ENCODE measurements around the gene ANP32A.
"Not testable (repeated sequence)": the region's sequence is repeated elsewhere in the genome, so short reads cannot be mapped to it uniquely, and the experiment has no call there.

ANP32A gene
- 12.8 to 121 (median 81.0) reads per million in 17 experiments for total RNA-seq

DNA sequence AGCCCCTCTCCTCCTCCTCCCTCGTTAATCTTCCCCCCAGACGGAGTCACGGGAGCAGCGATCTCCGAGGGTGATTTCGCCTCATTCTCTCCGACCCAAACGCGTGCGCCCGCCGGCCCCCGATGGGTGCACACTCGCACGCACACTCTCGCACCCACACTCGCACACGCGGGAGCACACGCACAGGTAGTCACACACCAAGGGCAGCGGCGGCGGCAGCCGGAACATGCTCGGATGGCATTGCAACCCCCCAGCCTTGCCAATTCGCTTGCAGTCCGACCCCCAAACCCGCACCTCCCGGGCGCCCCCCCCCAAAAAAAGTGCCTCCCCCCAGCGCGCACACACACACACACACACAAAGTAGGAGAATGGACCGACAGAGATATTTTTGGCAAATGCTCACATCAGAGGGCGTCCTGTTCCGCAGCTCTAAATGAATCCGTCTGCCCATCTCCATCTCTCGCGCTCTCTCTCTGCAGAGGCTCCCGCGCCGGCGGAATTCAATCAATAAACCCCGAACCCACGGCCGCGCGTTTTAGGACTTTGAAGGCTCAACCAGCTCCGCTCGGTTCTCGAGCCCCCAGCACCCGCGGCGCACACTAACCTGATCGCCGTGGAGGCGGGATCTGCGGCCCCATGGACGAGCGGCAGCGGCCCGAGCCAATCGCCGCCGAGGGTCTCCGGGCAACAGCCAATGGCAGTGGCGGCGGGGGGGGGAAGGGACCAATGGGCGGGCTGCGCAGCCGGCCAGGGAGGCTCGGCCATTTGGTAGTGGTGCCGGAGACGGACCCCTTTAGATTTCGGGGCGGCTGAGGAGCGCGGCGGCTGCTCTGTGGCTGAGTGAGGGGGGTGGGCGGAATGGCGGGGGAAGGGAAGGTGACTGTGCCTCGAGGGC lies at the start of gene ANP32A:
ANP32A (minus strand) TSS at position 601 of the 895 bp plus-strand sequence; CDS start at position 457, 144 bp downstream.
- DNase-seq = peak; percentile 96 to 99 (median 98)

DNA sequence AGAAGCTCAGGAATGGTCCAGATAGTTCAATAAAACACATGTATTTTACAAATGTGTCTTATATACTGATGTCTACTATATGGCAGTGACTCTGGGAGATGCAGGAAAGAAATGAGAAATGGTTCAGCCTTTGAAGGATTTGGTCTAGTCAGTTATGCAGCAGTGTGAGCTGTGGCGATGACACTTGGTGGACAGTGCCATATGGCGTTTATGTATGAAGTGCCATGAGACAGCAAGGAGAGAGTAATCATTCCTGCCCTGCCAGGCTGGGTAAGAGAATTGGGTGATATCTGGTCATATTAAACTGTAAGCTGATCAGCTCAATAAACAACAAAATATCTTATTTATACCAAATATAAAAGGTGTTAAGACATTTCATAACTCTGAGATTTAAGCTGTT lies 47.6 kb upstream of the ANP32A start:
- DNase-seq = no peak

DNA sequence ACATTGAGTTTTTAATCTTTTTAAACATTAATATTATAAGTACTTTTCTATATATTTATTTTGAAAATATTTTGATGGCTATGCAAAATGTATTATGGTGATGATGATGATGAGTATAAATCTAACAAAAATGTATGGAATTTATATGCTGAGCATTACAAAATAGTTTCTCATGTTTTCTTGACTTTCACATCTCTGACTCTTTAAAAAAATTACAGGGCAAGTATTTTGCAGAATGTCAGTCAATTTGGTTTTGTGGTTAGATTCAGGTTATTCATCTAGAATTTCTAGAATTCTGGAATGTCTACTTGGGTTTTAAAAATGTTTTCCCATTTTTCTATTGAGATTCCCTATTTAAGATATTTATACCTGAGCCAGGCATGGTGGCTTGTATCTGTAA lies 41.7 kb upstream of the ANP32A start:
- DNase-seq = no peak

DNA sequence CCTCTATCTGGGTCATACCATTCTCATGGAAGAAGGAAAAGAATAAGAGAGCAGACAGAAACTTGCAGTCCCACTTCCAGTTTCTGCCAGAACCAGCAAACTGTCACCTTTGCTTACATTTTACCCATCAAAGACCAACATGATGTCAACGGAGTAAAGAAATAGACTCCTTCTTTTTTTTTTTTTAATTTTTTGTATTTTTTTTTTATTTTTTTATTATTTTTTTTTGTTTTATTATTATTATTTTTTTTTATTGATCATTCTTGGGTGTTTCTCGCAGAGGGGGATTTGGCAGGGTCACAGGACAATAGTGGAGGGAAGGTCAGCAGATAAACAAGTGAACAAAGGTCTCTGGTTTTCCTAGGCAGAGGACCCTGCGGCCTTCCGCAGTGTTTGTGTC lies 38.0 kb upstream of the ANP32A start:
- DNase-seq = not testable (repeated sequence)

DNA sequence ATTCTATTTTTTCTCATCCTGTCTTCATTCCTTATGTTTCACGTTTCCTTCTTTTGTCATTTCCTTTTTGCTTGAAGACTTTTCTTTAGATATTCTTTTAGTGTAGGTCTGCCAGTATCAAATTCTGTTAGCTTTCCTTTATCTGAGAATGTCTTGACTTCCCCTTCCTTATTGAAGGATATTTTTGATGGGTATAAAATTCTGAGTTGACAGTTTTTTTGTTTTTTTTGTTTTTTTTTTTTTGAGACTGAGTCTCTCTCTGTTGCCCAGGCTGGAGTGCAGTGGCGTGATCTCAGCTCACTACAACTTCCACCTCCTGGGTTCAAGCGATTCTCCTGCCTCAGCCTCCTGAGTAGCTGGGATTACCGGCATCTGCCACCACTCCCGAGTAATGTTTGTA lies 36.7 kb upstream of the ANP32A start:
- DNase-seq = not testable (repeated sequence)

GRCh38 chr15:68852461-68852860 lies 31.8 kb upstream of the ANP32A start:
- DNase-seq = no peak

GRCh38 chr15:68851971-68852370 lies 31.3 kb upstream of the ANP32A start:
- DNase-seq = no peak

DNA sequence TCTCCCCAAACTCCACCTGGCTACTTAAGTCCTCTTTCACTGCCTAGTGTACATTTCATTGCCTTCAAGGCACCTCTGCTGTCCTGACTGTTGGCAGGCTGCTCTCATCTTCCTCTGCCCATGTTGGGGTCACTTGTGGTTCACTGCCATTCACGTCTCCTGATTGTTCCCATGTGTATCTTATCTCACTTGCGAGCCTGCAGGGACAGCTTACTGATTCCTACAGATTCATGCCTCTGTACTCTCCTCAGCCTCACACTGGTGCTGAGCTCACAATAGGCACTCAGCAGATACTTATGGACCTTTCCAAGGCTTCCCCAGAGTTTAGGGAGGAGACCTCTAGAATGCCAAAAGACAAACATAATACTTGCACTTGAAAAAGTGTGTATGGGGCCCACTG lies 28.8 kb upstream of the ANP32A start:
- DNase-seq = no peak

- no peak for DNase-seq
Observed at GRCh38 chr15:68846851-68847439, 26.2 kb upstream of the ANP32A start.

DNA sequence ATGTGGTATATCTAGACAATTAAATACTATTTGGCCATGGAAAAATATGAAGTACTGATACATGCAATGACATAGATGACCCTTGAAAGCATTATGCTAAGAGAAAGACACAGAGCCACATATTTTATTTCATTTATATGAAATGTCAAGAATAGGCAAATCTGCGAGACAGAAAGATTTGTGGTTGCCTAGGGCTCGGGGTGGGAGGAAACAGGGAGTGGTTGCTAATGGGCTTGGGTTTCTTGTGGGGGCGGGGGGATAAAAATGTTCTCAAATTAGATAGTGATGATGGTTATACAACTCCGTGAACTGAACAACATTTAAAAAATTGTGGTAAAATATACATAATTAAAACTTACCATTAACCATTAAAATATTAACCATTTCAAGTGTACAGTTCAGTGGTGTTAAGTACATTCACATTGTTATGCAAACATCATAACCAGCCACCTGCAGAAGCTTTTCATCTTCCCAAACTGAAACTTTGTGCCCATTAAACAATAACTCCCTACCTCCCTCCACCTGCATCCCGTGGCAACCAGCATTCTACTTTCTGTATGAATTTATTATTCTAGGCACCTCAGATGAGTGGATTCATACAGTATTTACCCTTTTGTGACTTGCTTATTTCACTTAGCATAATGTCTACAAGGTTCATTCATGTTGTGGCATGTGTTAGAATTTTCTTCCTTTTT lies 24.3 kb upstream of the ANP32A start:
- no peak for DNase-seq

GRCh38 chr15:68843425-68844311 lies 23.0 kb upstream of the ANP32A start:
- peak in 3 of 4 experiments; percentile 11 to 33 (median 31) for DNase-seq

GRCh38 chr15:68842958-68843357 lies 22.3 kb upstream of the ANP32A start:
- DNase-seq = no peak

- peak; percentile 84 to 92 (median 90) for DNase-seq
Observed at GRCh38 chr15:68834346-68834745, 13.7 kb upstream of the ANP32A start.

DNA sequence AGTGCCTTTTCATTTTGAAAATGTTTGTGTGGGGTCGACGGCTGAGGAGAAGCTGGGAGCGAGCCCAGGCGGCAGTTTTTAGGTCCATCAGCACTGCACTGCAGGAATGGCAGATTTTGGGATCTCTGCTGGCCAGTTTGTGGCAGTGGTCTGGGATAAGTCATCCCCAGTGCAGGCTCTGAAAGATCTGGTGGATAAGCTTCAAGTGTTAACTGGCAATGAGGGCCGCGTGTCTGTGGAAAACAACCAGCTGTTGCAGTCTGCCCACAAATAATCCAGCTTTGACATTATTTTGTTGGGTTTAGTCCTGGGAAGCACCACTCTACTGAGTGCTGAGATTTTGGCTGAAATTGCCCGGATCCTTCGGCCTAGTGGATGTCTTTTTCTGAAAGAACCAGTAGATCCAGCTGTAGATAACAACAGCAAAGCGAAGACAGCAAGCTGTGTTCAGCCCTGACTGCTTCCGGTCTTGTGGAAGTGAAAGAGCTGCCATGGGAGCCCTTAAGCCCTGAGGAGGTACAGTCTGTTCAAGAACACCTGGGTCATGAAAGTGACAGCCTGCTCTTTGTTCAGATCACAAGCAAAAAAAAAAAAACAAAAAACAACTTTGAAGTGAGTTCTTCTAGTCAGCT lies 13.1 kb upstream of the ANP32A start:
- no peak for DNase-seq

- DNase-seq = no peak
Observed at GRCh38 chr15:68830141-68830785, 9.6 kb upstream of the ANP32A start.

- DNase-seq = peak; percentile 33 to 76 (median 65)
Observed at GRCh38 chr15:68829068-68829467, 8.4 kb upstream of the ANP32A start.

DNA sequence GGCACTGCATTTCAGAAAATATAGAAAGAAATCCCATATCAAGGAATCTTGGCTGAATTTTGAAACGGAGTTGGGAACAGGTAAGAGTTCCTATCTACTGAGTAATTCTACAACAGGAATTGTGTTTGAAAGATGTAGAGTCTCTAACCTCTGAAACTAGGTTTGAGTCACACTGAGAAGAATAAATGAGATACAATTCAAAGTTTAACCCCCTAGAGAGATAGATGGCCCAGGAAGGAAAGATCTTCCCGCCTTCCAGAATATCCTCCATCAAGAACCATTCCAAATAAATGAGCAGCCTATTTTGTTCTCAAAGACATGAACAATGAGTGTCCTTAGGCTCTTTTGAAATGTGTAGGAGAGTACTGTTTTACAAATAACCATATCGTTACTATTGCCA lies 2.9 kb upstream of the ANP32A start:
- DNase-seq = no peak

- DNase-seq = no peak
Observed at GRCh38 chr15:68822818-68823217, 2.1 kb upstream of the ANP32A start.

- peak in 2 of 4 experiments; percentile 54 to 65 for DNase-seq
Observed at GRCh38 chr15:68821841-68822381, 1.2 kb upstream of the ANP32A start.

DNA sequence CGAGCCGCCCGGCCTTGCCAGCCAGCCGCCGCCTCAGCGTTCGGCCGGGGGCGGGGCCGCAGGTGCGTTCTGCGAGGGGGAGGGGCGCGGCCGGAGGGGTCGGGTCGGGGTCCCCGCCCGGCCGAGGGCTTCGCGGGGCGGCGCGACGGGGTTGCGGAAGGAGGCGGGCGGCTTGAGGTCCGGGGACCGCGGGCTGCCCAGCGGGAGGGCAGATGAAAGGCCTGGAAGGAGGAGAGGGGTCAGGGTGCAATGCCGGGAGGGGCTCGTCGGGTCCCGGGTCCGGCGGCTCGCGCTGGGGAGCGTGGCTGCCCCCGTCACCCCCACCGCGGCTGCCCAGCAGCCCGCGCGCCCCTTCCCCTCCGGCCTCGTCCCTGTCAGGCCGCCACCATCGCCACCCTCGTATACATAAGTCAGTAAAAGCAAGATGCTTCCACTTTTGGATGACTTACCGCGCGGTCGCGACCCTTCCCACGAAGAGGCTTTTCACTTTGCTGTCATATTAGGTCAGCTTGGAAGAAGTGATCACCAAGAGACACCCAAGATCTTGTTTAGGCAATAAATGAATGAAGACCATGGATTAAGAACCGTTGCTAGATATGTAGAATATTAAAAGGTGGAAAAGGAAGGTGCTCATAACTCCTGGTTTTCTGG lies 620 bp upstream of the ANP32A start:
- peak in 3 of 4 experiments; percentile 25 to 46 (median 39) for DNase-seq
